ENCODE measurements around the gene SLC38A3.

- TF ChIP-seq EZH2 (IDR thresholded peaks at IDR 0.05; ENCODE audit: insufficient read depth, poor library complexity, severe bottlenecking), result no peak
- TF ChIP-seq EZH2phosphoT487 (IDR thresholded peaks at IDR 0.05; ENCODE audit: insufficient read depth, low read depth), result no peak
Observed at GRCh38 chr3:50266836-50267235, 61.8 kb downstream of the SLC38A3 start.

All from GM23248 (cell line).